BE2C (cell line): ENCODE measurements around the gene TSSC4.

Experiments used
- DNase-seq: peaks from one replicate; pipeline ENCODE4 v3.0.0-alpha.2; 2020
- H3K27me3 ChIP-seq: fragments of 250-450 bp; sonication (Bioruptor Pico); 2 replicates; pipeline ENCODE4 v1.5.1; 2020; ENCODE audit warnings: mild to moderate bottlenecking
- H3K36me3 ChIP-seq: fragments of 250-450 bp; sonication (Bioruptor Pico); 2 replicates; pipeline ENCODE4 v1.5.1; 2020; ENCODE audit warnings: mild to moderate bottlenecking
- H3K4me1 ChIP-seq: fragments of 250-450 bp; sonication (Bioruptor Pico); 2 replicates; pipeline ENCODE4 v1.5.1; 2020
- H3K4me3 ChIP-seq: 2 replicates; pipeline ENCODE4 v1.5.1; 2011; ENCODE audit warnings: low read depth, low read length
- H3K9me3 ChIP-seq: fragments of 250-450 bp; sonication (Bioruptor Pico); 2 replicates; pipeline ENCODE4 v1.5.1; 2020
- TF ChIP-seq, protein P1 (sequence below): IDR thresholded peaks from 2 replicates; pipeline ENCODE4 v1.5.1; 2012; ENCODE audit warnings: mild to moderate bottlenecking, low read depth, low read length

The TSSC4 gene

DNA sequence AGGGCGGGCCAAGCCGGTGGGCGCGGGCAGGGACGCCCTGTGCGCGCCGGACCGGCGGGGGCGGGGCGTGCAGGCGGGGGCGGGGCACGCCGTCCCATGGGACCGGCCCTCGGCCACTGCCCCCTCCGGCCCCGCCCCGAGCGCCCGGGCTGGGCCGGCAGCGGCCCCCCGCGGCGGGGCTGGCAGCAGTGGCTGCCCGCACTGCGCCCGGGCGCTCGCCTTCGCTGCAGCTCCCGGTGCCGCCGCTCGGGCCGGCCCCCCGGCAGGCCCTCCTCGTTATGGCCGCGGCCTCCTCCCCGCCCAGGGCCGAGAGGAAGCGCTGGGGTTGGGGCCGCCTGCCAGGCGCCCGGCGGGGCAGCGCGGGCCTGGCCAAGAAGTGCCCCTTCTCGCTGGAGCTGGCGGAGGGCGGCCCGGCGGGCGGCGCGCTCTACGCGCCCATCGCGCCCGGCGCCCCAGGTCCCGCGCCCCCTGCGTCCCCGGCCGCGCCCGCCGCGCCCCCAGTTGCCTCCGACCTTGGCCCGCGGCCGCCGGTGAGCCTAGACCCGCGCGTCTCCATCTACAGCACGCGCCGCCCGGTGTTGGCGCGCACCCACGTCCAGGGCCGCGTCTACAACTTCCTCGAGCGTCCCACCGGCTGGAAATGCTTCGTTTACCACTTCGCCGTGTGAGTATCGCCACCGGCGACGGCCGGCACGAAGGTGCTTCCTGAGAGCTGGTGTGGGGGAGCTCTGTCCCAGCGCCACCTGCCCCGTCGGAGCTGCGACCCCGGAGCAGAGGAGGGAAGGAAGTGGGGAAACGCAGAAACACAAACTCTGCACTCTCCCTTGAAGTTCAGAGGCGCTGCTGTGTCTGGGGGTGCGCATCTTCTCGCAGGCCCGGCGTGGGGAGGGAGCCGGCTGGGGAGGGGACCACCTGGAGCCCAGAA lies 44.5 kb downstream of the TSSC4 start, which contains the start of gene KCNQ1:
Gene KCNQ1 (plus strand): TSS at position 188 of the 925 bp plus-strand sequence. CDS start 91 bp downstream, at position 279.
- H3K36me3 ChIP-seq: no peaks in the 10 kb centered on the region
- TF ChIP-seq, protein P1, sequence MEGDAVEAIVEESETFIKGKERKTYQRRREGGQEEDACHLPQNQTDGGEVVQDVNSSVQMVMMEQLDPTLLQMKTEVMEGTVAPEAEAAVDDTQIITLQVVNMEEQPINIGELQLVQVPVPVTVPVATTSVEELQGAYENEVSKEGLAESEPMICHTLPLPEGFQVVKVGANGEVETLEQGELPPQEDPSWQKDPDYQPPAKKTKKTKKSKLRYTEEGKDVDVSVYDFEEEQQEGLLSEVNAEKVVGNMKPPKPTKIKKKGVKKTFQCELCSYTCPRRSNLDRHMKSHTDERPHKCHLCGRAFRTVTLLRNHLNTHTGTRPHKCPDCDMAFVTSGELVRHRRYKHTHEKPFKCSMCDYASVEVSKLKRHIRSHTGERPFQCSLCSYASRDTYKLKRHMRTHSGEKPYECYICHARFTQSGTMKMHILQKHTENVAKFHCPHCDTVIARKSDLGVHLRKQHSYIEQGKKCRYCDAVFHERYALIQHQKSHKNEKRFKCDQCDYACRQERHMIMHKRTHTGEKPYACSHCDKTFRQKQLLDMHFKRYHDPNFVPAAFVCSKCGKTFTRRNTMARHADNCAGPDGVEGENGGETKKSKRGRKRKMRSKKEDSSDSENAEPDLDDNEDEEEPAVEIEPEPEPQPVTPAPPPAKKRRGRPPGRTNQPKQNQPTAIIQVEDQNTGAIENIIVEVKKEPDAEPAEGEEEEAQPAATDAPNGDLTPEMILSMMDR: no peak
- peaks cover 19% of the 10 kb centered on the region for H3K27me3 ChIP-seq
- no peak for DNase-seq
- no peaks in the 10 kb centered on the region for H3K9me3 ChIP-seq
- no peak within 1 kb of the TSS for H3K4me3 ChIP-seq
- H3K4me1 ChIP-seq: no peaks in the 10 kb centered on the region

DNA sequence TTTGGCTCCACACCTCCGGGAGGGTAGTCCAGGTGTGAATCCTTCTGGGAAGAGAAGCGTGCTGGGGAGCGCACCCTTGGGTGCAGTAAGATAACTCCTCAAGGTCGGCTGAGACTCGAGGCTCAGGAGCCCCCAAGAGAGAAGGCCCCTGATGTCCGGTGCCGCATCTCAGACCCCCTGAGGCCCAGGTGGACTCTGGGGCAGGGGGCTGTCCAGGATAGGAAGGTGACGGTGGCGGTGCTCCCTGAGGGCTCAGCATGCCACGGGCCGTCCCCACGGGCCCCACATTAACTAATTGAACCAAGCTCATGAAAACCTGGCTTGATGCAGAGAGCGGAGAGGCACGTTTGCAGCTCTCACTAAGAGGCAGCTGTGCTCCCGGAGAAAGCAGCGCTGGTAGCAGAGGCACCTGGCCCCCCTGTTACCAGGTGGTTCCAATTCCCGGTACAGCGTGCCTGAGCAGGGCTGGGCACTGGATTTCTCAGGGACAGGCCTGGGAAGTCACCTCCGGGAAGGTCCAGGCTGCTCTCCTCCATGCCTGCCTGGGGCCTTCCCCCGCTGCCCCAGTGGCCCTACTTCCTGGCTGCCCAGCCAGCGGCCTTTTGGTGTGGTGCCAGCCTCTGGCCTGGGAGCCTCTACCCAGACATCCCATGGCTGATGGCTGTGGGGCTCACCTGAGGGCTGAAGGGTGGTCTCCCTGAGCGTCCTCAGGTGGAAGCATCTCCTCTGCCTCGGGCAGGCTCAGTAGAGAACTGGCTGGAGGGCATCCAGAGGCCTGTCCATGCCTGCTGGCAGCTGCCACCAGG lies 45.4 kb downstream of the TSSC4 start:
- no peak for DNase-seq
- Histone ChIP-seq H3K4me1 (no peaks in the 10 kb centered on the region), H3K9me3 (no peaks in the 10 kb centered on the region), H3K27me3 (peaks cover 19% of the 10 kb centered on the region), H3K36me3 (no peaks in the 10 kb centered on the region), H3K4me3 (no peak overlapping the region)
- TF ChIP-seq, protein P1: no peak

DNA sequence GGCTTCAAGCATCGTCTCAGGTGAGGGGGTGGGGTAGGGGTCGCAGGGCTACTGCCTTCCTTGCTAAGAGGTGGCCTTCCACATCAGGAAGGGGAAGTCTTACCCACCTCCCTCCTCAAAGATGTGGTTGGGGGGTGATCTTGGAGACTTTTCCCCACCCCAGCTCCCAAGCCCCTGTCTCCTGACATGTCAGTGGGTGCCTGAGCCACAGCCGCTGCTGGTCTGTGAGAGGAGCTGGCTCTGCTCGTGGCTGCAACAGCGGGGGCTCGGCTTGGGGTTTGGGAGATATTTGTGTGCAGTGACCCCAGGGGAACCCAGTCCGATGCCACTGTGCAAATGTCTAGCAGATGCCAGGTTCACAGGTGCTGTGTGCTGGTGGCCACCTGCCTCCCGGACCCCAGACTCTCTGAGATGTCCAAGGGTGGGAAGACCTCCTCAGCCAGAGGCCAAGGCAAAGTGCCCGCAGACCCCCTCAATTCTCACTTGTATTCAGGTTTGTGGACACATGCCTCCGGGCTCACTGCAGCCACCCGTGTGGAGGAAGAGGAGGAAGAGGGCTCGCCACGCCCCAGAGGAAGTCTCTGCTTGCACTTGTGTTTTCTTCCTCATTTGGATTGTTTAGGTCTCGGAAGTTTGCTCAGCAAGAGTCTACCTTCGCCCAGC lies 46.2 kb downstream of the TSSC4 start:
- Histone ChIP-seq H3K4me3 (no peak overlapping the region), H3K9me3 (no peaks in the 10 kb centered on the region), H3K27me3 (peaks cover 19% of the 10 kb centered on the region), H3K36me3 (no peaks in the 10 kb centered on the region), H3K4me1 (no peaks in the 10 kb centered on the region)
- TF ChIP-seq, protein P1: no peak
- no peak for DNase-seq

DNA sequence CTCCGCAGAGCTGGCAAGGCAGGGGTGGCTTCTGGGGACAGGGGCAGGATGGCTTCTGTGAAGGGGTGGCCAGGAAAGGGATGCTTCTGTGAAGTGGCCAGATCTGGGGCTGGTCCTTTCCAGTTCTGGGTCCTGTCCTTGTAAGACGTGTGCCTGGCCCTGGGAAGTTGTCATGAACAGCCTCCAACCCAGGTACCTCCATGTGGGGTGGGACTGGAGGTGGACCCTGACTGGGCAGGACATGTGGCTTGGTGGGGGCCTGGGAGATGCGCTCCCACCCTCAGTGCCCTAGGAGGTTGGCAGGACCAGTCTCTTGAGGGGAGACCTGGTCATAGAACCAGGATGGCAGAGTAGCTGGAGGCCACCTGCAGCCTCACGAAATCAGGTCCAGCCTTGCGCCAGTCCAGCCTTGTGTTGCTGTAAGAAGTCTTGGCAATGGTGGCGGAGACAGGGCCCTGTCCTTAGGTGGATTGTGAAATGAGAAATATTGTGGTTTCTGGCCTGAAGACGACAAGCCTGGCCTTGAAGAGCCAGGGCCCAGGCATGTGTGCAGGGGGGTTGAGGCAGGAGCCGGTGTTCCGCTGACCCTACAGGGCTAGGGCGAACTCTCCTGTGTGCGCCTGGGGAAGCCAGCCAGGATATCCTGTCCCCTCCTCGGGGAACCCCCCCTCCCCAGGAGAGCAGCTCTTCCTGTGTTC lies 46.9 kb downstream of the TSSC4 start:
- Histone ChIP-seq H3K4me3 (no peak overlapping the region), H3K4me1 (no peaks in the 10 kb centered on the region), H3K9me3 (no peaks in the 10 kb centered on the region), H3K27me3 (peaks cover 19% of the 10 kb centered on the region), H3K36me3 (no peaks in the 10 kb centered on the region)
- TF ChIP-seq, protein P1: no peak
- DNase-seq: no peak

DNA sequence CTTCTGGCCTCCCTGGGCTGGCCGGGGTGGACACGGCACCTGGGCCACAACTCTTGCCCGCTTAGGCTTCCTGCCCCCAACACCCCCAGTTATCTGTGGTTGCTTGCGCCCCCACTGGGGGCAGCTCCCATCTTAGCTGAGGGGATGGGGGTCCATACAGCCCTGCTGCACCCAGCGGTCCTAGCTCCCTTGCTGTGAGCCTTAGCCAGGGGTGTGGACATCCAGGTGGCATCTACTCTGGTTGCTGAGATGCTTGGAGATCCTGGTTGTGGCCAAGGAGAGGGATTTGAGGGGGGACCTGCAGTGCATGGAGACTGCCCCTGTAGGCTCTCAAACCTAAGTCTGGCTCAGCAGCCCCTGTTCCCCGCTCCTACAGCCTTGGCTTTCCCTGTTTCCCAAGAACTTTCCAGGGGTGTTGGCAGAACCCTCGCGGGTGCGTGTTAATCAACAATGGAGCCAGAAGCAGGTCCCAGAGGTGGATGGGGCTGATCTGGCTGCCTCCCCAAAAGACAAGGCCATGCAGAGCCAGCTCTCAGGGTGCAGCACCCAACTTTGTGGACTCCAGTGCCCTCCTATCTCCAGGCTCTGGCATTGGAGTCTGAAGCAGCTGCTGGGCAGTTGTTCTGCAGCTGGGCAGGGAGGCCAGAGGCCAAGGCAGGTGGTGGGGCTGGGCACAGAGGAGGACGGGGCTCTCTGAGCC lies 47.6 kb downstream of the TSSC4 start:
- TF ChIP-seq, protein P1: no peak
- peaks cover 19% of the 10 kb centered on the region for H3K27me3 ChIP-seq
- no peak for DNase-seq
- no peaks in the 10 kb centered on the region for H3K36me3 ChIP-seq
- no peaks in the 10 kb centered on the region for H3K9me3 ChIP-seq
- H3K4me3 ChIP-seq: no peak overlapping the region
- H3K4me1 ChIP-seq: no peaks in the 10 kb centered on the region
